Activated CD8-positive, alpha-beta memory T cell treated with anti-CD3 and anti-CD28 coated beads for 48 hours (primary cell): Measurements from ENCODE around the gene IGFBP1.
A peak's percentile ranks its signal among the peaks of the same experiment; 100 is the strongest.

Experiments used
- DNase-seq, 3 experiments: peaks; one replicate each; pipeline ENCODE4 v3.0.0-alpha.2; 2020; ENCODE audit warnings: low read depth in 2 of 3, low spot score in 2 of 3

The IGFBP1 gene

GRCh38 chr7:45901566-45901965 is 13.3 kb downstream of the IGFBP1 start:
- no peak for DNase-seq

GRCh38 chr7:45902820-45903219 is 14.5 kb downstream of the IGFBP1 start:
- no peak for DNase-seq

- DNase-seq: no peak
Observed at GRCh38 chr7:45909561-45909960, 21.3 kb downstream of the IGFBP1 start.

GRCh38 chr7:45910855-45911254 is 22.6 kb downstream of the IGFBP1 start:
- no peak for DNase-seq

GRCh38 chr7:45911311-45911710 is 23.0 kb downstream of the IGFBP1 start:
- DNase-seq: no peak

GRCh38 chr7:45912972-45913371 is 24.7 kb downstream of the IGFBP1 start:
- no peak for DNase-seq

- no peak for DNase-seq
Observed at GRCh38 chr7:45914911-45915310, 26.6 kb downstream of the IGFBP1 start.

GRCh38 chr7:45915606-45916005 is 27.3 kb downstream of the IGFBP1 start:
- no peak for DNase-seq

GRCh38 chr7:45917064-45917463 is 28.8 kb downstream of the IGFBP1 start:
- no peak for DNase-seq

- DNase-seq: peak; percentile 46 to 75 (median 74)
Observed at GRCh38 chr7:45917658-45918057, 29.4 kb downstream of the IGFBP1 start.

- no peak for DNase-seq
Observed at GRCh38 chr7:45918556-45918955, 30.3 kb downstream of the IGFBP1 start.

- no peak for DNase-seq
Observed at GRCh38 chr7:45919231-45919784, 31.0 kb downstream of the IGFBP1 start.

GRCh38 chr7:45919993-45920459 is 31.7 kb downstream of the IGFBP1 start:
- DNase-seq: no peak

GRCh38 chr7:45920502-45921380 is 32.5 kb downstream of the IGFBP1 start, which contains the start of gene IGFBP3:
IGFBP3 (minus strand) TSS chr7:45921272; CDS start chr7:45921140, 132 bp downstream.
- DNase-seq: no peak

- DNase-seq: no peak
Observed at GRCh38 chr7:45921381-45921698, 33.1 kb downstream of the IGFBP1 start.

GRCh38 chr7:45921699-45922519 is 33.6 kb downstream of the IGFBP1 start:
- no peak for DNase-seq

- DNase-seq: no peak
Observed at GRCh38 chr7:45922810-45923209, 34.5 kb downstream of the IGFBP1 start.

GRCh38 chr7:45923290-45923689 is 35.0 kb downstream of the IGFBP1 start:
- no peak for DNase-seq

- no peak for DNase-seq
Observed at GRCh38 chr7:45923818-45924217, 35.5 kb downstream of the IGFBP1 start.

- no peak for DNase-seq
Observed at GRCh38 chr7:45924283-45924682, 36.0 kb downstream of the IGFBP1 start.

GRCh38 chr7:45927721-45928120 is 39.4 kb downstream of the IGFBP1 start:
- no peak for DNase-seq

GRCh38 chr7:45930967-45931366 is 42.7 kb downstream of the IGFBP1 start:
- DNase-seq: no peak
